T-cell (primary cell): ENCODE results near the gene WDFY4. TPM values are rescaled to one million over a fixed set of nuclear protein-coding genes. Genes with fewer than 3 reads are reported as not detected.

Experiments used
- ATAC-seq, 4 experiments: fragments of 200-7000 bp in 3 of 4; fragments of 150-1000 bp in 1 of 4; cut with Tn5 transposase; replicated peaks in 1 of 4; 1 replicate in 3 of 4; 2 replicates in 1 of 4; pipeline ENCODE4 v1.10.0; 2021; ENCODE audit warnings: moderate library complexity in 3 of 4, mild to moderate bottlenecking in 2 of 4, moderate number of reproducible peaks in 1 of 4
- CTCF ChIA-PET, 2 donors: fragments of 300-600 bp; sonication (Branson Sonifier 250); formaldehyde crosslinking; loops; one replicate each; lab custom pipeline; 2022; ENCODE audit warnings: antibody characterized with exemption in 2 of 2; lab: Charles Lee
- POLR2A ChIA-PET, 2 donors: fragments of 300-600 bp; sonication (Branson Sonifier 250); formaldehyde crosslinking; loops; one replicate each; lab custom pipeline; 2022; ENCODE audit warnings: antibody characterized with exemption in 2 of 2; lab: Charles Lee
- DNase-seq, 35 experiments: peaks; one replicate each; pipeline versions ENCODE4 v3.0.0 to v3.0.0-alpha.2; 2013 to 2023
- H3K27ac ChIP-seq: one replicate; pipeline ENCODE4 v1.5.1; 2013; ENCODE audit warnings: low read length
- H3K27me3 ChIP-seq, 2 experiments: replicated peaks in 1 of 2; 1 replicate in 1 of 2; 2 replicates in 1 of 2; pipeline versions ENCODE4 v1.6.1 to v1.7.0; 2013; ENCODE audit warnings: low read length in 1 of 2, mixed read lengths in 1 of 2; ENCODE audit not compliant: control insufficient read depth in 2 of 2, insufficient read depth in 2 of 2; ENCODE audit errors: extremely low read depth in 1 of 2
- H3K36me3 ChIP-seq, 2 donors: 1 replicate in 1 of 2; 2 replicates in 1 of 2; pipeline versions ENCODE4 v1.6.1 to v1.7.0; 2013; ENCODE audit warnings: low read length in 1 of 2; ENCODE audit not compliant: control insufficient read depth in 2 of 2, insufficient read depth in 1 of 2; ENCODE audit errors: extremely low read depth in 1 of 2
- H3K4me1 ChIP-seq, 2 experiments: 1 replicate in 1 of 2; 2 replicates in 1 of 2; pipeline versions ENCODE4 v1.6.1 to v1.7.0; 2013; ENCODE audit warnings: low read length in 2 of 2, mixed read lengths in 1 of 2; ENCODE audit not compliant: insufficient read depth in 2 of 2, control insufficient read depth in 1 of 2; ENCODE audit errors: extremely low read depth in 1 of 2
- H3K4me3 ChIP-seq, 2 donors: 1 replicate in 1 of 2; 2 replicates in 1 of 2; pipeline versions ENCODE4 v1.5.1 to v1.7.0; 2013; ENCODE audit warnings: mild to moderate bottlenecking in 2 of 2, low read length in 1 of 2, moderate library complexity in 1 of 2; ENCODE audit not compliant: control insufficient read depth in 1 of 2; ENCODE audit errors: extremely low read depth in 1 of 2
- H3K9me3 ChIP-seq: 2 replicates; pipeline ENCODE4 v1.7.0; 2013
- H3K27ac Mint-ChIP-seq, 2 donors: one replicate each; pipeline ENCODE4 v1.8.0; 2020 to 2021; ENCODE audit warnings: mild to moderate bottlenecking in 2 of 2, mixed read lengths in 2 of 2
- H3K27me3 Mint-ChIP-seq, 2 donors: one replicate each; pipeline ENCODE4 v1.8.0; 2021 to 2022; ENCODE audit warnings: mixed read lengths in 2 of 2
- H3K36me3 Mint-ChIP-seq: one replicate; pipeline ENCODE4 v1.8.0; 2021; ENCODE audit warnings: mixed read lengths
- H3K4me1 Mint-ChIP-seq, 3 donors: one replicate each; pipeline ENCODE4 v1.8.0; 2020 to 2022; ENCODE audit warnings: mixed read lengths in 3 of 3, mild to moderate bottlenecking in 1 of 3
- H3K4me3 Mint-ChIP-seq, 3 donors: one replicate each; pipeline ENCODE4 v1.8.0; 2020 to 2022; ENCODE audit warnings: mild to moderate bottlenecking in 3 of 3, mixed read lengths in 3 of 3, moderate library complexity in 3 of 3
- H3K9me3 Mint-ChIP-seq, 3 donors: one replicate each; pipeline ENCODE4 v1.8.0; 2020 to 2022; ENCODE audit warnings: mixed read lengths in 3 of 3
- WGBS: methylation state at CpG from one replicate; pipeline ENCODE4 v1.1.5; 2013; ENCODE audit warnings: missing lambda C conversion rate; ENCODE audit not compliant: insufficient coverage; 5-methylcytosine and 5-hydroxymethylcytosine counted together
- total RNA-seq, 35 experiments: library from RNA in 6 of 35; stranded (reverse) in 6 of 35; fragments of 120-200 nt in 1 of 35; gene quantifications; one replicate each; pipeline versions ENCODE4 v1.2.1 to v1.2.4 and lab custom pipeline; 2013 to 2026

WDFY4 gene
- total RNA-seq, 5 donors from 2014 or later (not counting 1 experiment from before 2014, with no cell fraction given), result 2.6 to 15.5 (median 4.2) TPM

DNA sequence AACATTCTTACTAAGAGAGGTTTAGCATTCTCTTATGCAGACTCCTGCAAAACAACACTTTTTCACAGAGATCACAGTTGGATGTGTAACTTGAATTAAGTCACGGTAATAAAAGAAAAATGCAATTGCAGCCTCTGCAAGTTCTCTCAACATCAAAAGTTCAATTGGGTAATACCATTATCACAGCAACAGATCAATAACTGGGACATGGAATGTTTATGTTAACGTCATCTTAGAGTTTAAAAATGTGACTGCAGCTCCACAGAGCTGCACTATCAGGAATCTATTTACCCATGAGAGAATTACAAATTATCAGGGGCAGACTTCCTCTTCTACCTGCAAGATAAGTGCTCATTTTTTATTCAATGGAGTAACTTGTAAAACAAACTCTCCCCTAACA, 344.0 kb downstream of the WDFY4 start:
- H3K27ac ChIP-seq, result no peak overlapping the region
- no CpG with 5 or more reads among the region's 2 CpGs for WGBS
- POLR2A ChIA-PET, result no interaction called here
- no peak for DNase-seq
- H3K27me3 ChIP-seq, result peaks cover 0 to 5% of the 10 kb centered on the region in 2 experiments
- Mint-ChIP-seq H3K27ac (no peak overlapping the region), H3K9me3 (no peaks in the 10 kb centered on the region), H3K4me1 (no peaks in the 10 kb centered on the region), H3K36me3 (no peaks in the 10 kb centered on the region), H3K4me3 (no peak overlapping the region), H3K27me3 (no peaks in the 10 kb centered on the region)
- H3K4me3 ChIP-seq, result no peak overlapping the region
- no peaks in the 10 kb centered on the region for H3K9me3 ChIP-seq
- CTCF ChIA-PET, result no interaction called here
- H3K4me1 ChIP-seq, result no peaks in the 10 kb centered on the region
- H3K36me3 ChIP-seq, result no peaks in the 10 kb centered on the region
- ATAC-seq, result no peak

GRCh38 chr10:49029666-49030065, 345.0 kb downstream of the WDFY4 start:
- H3K27ac Mint-ChIP-seq, result no peak overlapping the region
- no peaks in the 10 kb centered on the region for H3K27me3 Mint-ChIP-seq
- Histone ChIP-seq H3K4me1 (no peaks in the 10 kb centered on the region), H3K27me3 (peaks cover 0 to 5% of the 10 kb centered on the region in 2 experiments), H3K4me3 (no peak overlapping the region), H3K27ac (no peak overlapping the region), H3K36me3 (no peaks in the 10 kb centered on the region), H3K9me3 (no peaks in the 10 kb centered on the region)
- no peak overlapping the region for H3K4me3 Mint-ChIP-seq
- ChIA-PET CTCF (no interaction called here), POLR2A (no interaction called here)
- no CpG with 5 or more reads among the region's 1 CpG for whole genome bisulfite sequencing
- DNase-seq (no peak), ATAC-seq (no peak)
- H3K36me3 Mint-ChIP-seq, result no peaks in the 10 kb centered on the region
- H3K4me1 Mint-ChIP-seq, result no peaks in the 10 kb centered on the region
- H3K9me3 Mint-ChIP-seq, result no peaks in the 10 kb centered on the region

Other genes with a start within 250 kb of the WDFY4 start
- gene ARHGAP22, start 79.8 kb upstream of the WDFY4 start, total RNA-seq, result 1 to 10 TPM in 1 of 5 donors, under 1 TPM in 4; 0.33 to 2.2 (median 0.60) TPM